ENCODE data around the gene HPS5. TPM values are rescaled to one million over a fixed set of nuclear protein-coding genes. Genes with fewer than 3 reads are reported as not detected.

HPS5 gene
- total RNA-seq, 2 experiments from 2014 or later = 8.8 to 9.3 TPM

DNA sequence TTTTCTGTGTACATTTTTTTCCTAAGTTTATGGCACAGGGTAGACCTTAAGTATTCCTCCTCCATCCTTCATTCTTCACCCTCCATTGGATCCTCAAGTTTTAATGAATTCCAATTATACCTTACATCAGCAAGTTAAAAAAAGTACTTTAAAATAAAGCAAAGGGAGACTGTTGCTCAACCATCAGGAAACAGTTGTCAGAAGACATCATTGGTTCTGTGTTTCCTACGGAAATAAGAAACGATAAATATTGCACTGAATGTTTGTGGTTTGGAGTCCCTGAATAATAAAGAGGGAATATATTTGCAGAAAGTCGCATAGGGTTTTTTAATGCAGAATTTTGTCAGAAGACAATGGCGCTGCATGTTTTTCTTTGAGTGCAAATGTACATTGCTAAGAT, 44.3 kb upstream of the HPS5 start:
- peaks cover 63% of the 10 kb centered on the region for H3K36me3 ChIP-seq (ENCODE audit: insufficient read depth, low read length)
- H3K9me3 ChIP-seq (ENCODE audit: control insufficient read depth in 1 of 2, insufficient read depth in 1 of 2, low read length in 2 of 2) = no peaks in the 10 kb centered on the region
- Mint-ChIP-seq H3K4me3 (no peak overlapping the region), H3K27ac (peak overlapping the region; percentile 27), H3K36me3 (ENCODE audit: low read depth) (peaks cover 55% of the 10 kb centered on the region), H3K9me3 (no peaks in the 10 kb centered on the region), H3K4me1 (ENCODE audit: low read depth) (peaks cover 11% of the 10 kb centered on the region), H3K27me3 (no peaks in the 10 kb centered on the region)
- TF ChIP-seq, protein P1, sequence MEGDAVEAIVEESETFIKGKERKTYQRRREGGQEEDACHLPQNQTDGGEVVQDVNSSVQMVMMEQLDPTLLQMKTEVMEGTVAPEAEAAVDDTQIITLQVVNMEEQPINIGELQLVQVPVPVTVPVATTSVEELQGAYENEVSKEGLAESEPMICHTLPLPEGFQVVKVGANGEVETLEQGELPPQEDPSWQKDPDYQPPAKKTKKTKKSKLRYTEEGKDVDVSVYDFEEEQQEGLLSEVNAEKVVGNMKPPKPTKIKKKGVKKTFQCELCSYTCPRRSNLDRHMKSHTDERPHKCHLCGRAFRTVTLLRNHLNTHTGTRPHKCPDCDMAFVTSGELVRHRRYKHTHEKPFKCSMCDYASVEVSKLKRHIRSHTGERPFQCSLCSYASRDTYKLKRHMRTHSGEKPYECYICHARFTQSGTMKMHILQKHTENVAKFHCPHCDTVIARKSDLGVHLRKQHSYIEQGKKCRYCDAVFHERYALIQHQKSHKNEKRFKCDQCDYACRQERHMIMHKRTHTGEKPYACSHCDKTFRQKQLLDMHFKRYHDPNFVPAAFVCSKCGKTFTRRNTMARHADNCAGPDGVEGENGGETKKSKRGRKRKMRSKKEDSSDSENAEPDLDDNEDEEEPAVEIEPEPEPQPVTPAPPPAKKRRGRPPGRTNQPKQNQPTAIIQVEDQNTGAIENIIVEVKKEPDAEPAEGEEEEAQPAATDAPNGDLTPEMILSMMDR (IDR thresholded peaks at IDR 0.05) = no peak
- peak in 1 of 14 experiments; percentile 19 for DNase-seq
- intact Hi-C loops (cut with DNase I, micrococcal nuclease) = no loop called here
- no peak overlapping the region for H3K27ac ChIP-seq (ENCODE audit: low read depth in 1 of 2, low read length in 2 of 2)
- ChIA-PET CTCF (interaction anchor here (0.6 kb wide), 1 partner anchor 187 kb away, joined by 4 read pairs; no protein-coding TSS in a partner anchor), POLR2A (no interaction called here)
- H3K27me3 ChIP-seq (ENCODE audit: control insufficient read depth in 1 of 2, insufficient read depth in 2 of 2, low read length in 2 of 2) = no peaks in the 10 kb centered on the region
- H3K4me1 ChIP-seq (ENCODE audit: insufficient read depth, low read length) = no peaks in the 10 kb centered on the region
- H3K4me3 ChIP-seq (ENCODE audit: low read length) = no peak overlapping the region
- no peak for ATAC-seq (ENCODE audit: poor library complexity)

DNA sequence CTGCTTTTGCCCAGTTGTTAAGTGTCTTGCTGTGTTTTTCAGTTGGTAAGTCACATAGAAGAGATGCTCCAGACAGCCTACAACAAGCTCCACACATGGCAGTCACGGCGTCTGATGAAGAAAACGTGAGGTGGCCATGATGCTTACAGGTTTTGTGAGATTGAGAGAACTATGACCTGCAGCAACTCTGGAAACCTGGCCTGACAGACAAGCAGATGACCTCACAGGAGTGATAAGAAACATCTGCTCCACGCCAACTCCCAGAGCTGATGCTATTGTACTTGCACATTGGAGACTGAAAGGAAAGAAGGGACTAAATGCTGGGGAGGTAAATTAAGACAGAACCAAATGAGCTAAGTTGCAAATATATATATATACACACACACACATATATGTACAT, 43.8 kb upstream of the HPS5 start:
- Histone ChIP-seq H3K4me1 (ENCODE audit: insufficient read depth, low read length) (no peaks in the 10 kb centered on the region), H3K27me3 (ENCODE audit: control insufficient read depth in 1 of 2, insufficient read depth in 2 of 2, low read length in 2 of 2) (no peaks in the 10 kb centered on the region), H3K9me3 (ENCODE audit: control insufficient read depth in 1 of 2, insufficient read depth in 1 of 2, low read length in 2 of 2) (no peaks in the 10 kb centered on the region), H3K36me3 (ENCODE audit: insufficient read depth, low read length) (peaks cover 68% of the 10 kb centered on the region), H3K27ac (ENCODE audit: low read depth in 1 of 2, low read length in 2 of 2) (no peak overlapping the region), H3K4me3 (ENCODE audit: low read length) (no peak overlapping the region)
- TF ChIP-seq, protein P1 (IDR thresholded peaks at IDR 0.05) = no peak
- no peak for ATAC-seq (ENCODE audit: poor library complexity)
- DNase-seq = no peak
- Mint-ChIP-seq H3K27me3 (no peaks in the 10 kb centered on the region), H3K36me3 (ENCODE audit: low read depth) (peaks cover 55% of the 10 kb centered on the region), H3K9me3 (no peaks in the 10 kb centered on the region), H3K4me1 (ENCODE audit: low read depth) (peaks cover 11% of the 10 kb centered on the region), H3K4me3 (no peak overlapping the region), H3K27ac (peak overlapping the region; percentile 27)
- ChIA-PET POLR2A (no interaction called here), CTCF (interaction anchor here (0.6 kb wide), 1 partner anchor 187 kb away, joined by 4 read pairs; no protein-coding TSS in a partner anchor)
- intact Hi-C loops (cut with DNase I, micrococcal nuclease) = no loop called here

- H3K9me3 Mint-ChIP-seq = no peaks in the 10 kb centered on the region
- no peak for ATAC-seq (ENCODE audit: poor library complexity)
- Histone ChIP-seq H3K4me3 (ENCODE audit: low read length) (no peak overlapping the region), H3K36me3 (ENCODE audit: insufficient read depth, low read length) (peaks cover 78% of the 10 kb centered on the region), H3K9me3 (ENCODE audit: control insufficient read depth in 1 of 2, insufficient read depth in 1 of 2, low read length in 2 of 2) (no peaks in the 10 kb centered on the region), H3K27me3 (ENCODE audit: control insufficient read depth in 1 of 2, insufficient read depth in 2 of 2, low read length in 2 of 2) (no peaks in the 10 kb centered on the region), H3K27ac (ENCODE audit: low read depth in 1 of 2, low read length in 2 of 2) (no peak overlapping the region), H3K4me1 (ENCODE audit: insufficient read depth, low read length) (no peaks in the 10 kb centered on the region)
- TF ChIP-seq, protein P1 (IDR thresholded peaks at IDR 0.05) = no peak
- H3K4me1 Mint-ChIP-seq (ENCODE audit: low read depth) = peaks cover 11% of the 10 kb centered on the region
- intact Hi-C loops (cut with DNase I, micrococcal nuclease) = no loop called here
- DNase-seq = no peak
- H3K27ac Mint-ChIP-seq = no peak overlapping the region
- H3K4me3 Mint-ChIP-seq = no peak overlapping the region
- ChIA-PET CTCF (interaction anchor here (1.4 kb wide), 1 partner anchor 42 kb away, joined by 4 read pairs; no protein-coding TSS in a partner anchor), POLR2A (interaction anchor here (1.6 kb wide), 1 partner anchor 30 kb away, joined by 4 read pairs; the partner anchor contains the start of gene LDHA)
- H3K36me3 Mint-ChIP-seq (ENCODE audit: low read depth) = peaks cover 60% of the 10 kb centered on the region
- H3K27me3 Mint-ChIP-seq = no peaks in the 10 kb centered on the region
These were observed 42.6 kb upstream of the HPS5 start for GRCh38 chr11:18364495-18365073.
